ENCODE results near the gene CORO1C.

CORO1C gene

GRCh38 chr12:108677381-108677780 lies 53.9 kb downstream of the CORO1C start:
- TF ChIP-seq EZH2phosphoT487 (IDR thresholded peaks at IDR 0.05; ENCODE audit: low read depth): no peak
- TF ChIP-seq, protein P1, sequence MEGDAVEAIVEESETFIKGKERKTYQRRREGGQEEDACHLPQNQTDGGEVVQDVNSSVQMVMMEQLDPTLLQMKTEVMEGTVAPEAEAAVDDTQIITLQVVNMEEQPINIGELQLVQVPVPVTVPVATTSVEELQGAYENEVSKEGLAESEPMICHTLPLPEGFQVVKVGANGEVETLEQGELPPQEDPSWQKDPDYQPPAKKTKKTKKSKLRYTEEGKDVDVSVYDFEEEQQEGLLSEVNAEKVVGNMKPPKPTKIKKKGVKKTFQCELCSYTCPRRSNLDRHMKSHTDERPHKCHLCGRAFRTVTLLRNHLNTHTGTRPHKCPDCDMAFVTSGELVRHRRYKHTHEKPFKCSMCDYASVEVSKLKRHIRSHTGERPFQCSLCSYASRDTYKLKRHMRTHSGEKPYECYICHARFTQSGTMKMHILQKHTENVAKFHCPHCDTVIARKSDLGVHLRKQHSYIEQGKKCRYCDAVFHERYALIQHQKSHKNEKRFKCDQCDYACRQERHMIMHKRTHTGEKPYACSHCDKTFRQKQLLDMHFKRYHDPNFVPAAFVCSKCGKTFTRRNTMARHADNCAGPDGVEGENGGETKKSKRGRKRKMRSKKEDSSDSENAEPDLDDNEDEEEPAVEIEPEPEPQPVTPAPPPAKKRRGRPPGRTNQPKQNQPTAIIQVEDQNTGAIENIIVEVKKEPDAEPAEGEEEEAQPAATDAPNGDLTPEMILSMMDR (IDR thresholded peaks at IDR 0.05; ENCODE audit: low read depth, low read length): no peak
- peaks cover 18% of the 10 kb centered on the region; the same call in 1 of the 2 replicates for H4K20me1 ChIP-seq (ENCODE audit: insufficient read depth, low read length)
- peaks cover 8% of the 10 kb centered on the region for H3K4me1 ChIP-seq (ENCODE audit: low read length)

GRCh38 chr12:108676707-108677106 lies 54.6 kb downstream of the CORO1C start:
- TF ChIP-seq EZH2phosphoT487 (IDR thresholded peaks at IDR 0.05; ENCODE audit: low read depth): no peak
- TF ChIP-seq, protein P1 (IDR thresholded peaks at IDR 0.05; ENCODE audit: low read depth, low read length): no peak
- H3K79me2 ChIP-seq (ENCODE audit: low read length): peaks cover 14% of the 10 kb centered on the region
- H3K4me1 ChIP-seq (ENCODE audit: low read length): peaks cover 8% of the 10 kb centered on the region
- H3K27me3 ChIP-seq (ENCODE audit: low read depth, low read length): no peaks in the 10 kb centered on the region
- H3K4me2 ChIP-seq (ENCODE audit: low read length): no peak overlapping the region
- no peak overlapping the region for H3K4me3 ChIP-seq (ENCODE audit: low read length)
- H3K9ac ChIP-seq (ENCODE audit: low read length): no peak overlapping the region
- H3K36me3 ChIP-seq (replicated peaks; ENCODE audit: low read depth, low read length): peaks cover 17% of the 10 kb centered on the region
- H3K9me3 ChIP-seq (ENCODE audit: insufficient read depth, low read length): no peaks in the 10 kb centered on the region
- H4K20me1 ChIP-seq (ENCODE audit: insufficient read depth, low read length): peaks cover 18% of the 10 kb centered on the region; the same call in 1 of the 2 replicates
- H3K27ac ChIP-seq (ENCODE audit: low read length): no peak overlapping the region
- no peak overlapping the region for H2AFZ ChIP-seq (ENCODE audit: low read depth, low read length)

More at GRCh38 chr12:108677381-108677780, 53.9 kb downstream of the CORO1C start:
- no peak overlapping the region for H3K27ac ChIP-seq (ENCODE audit: low read length)
- no peaks in the 10 kb centered on the region for H3K9me3 ChIP-seq (ENCODE audit: insufficient read depth, low read length)
- no peak overlapping the region for H2AFZ ChIP-seq (ENCODE audit: low read depth, low read length)
- no peaks in the 10 kb centered on the region for H3K27me3 ChIP-seq (ENCODE audit: low read depth, low read length)
- peaks cover 16% of the 10 kb centered on the region for H3K79me2 ChIP-seq (ENCODE audit: low read length)
- no peak overlapping the region for H3K4me3 ChIP-seq (ENCODE audit: low read length)
- no peak overlapping the region for H3K4me2 ChIP-seq (ENCODE audit: low read length)
- no peak overlapping the region for H3K9ac ChIP-seq (ENCODE audit: low read length)
- H3K36me3 ChIP-seq (replicated peaks; ENCODE audit: low read depth, low read length): peaks cover 17% of the 10 kb centered on the region

GRCh38 chr12:108675792-108676191 lies 55.5 kb downstream of the CORO1C start:
- H4K20me1 ChIP-seq (ENCODE audit: insufficient read depth, low read length): peaks cover 18% of the 10 kb centered on the region; the same call in 1 of the 2 replicates
- no peaks in the 10 kb centered on the region for H3K9me3 ChIP-seq (ENCODE audit: insufficient read depth, low read length)
- no peak for TF ChIP-seq EZH2phosphoT487 (IDR thresholded peaks at IDR 0.05; ENCODE audit: low read depth)
- TF ChIP-seq, protein P1 (IDR thresholded peaks at IDR 0.05; ENCODE audit: low read depth, low read length): no peak
- no peaks in the 10 kb centered on the region for H3K27me3 ChIP-seq (ENCODE audit: low read depth, low read length)
- no peak overlapping the region for H3K4me3 ChIP-seq (ENCODE audit: low read length)
- H3K36me3 ChIP-seq (replicated peaks; ENCODE audit: low read depth, low read length): peaks cover 17% of the 10 kb centered on the region
- H2AFZ ChIP-seq (ENCODE audit: low read depth, low read length): no peak overlapping the region
- H3K4me1 ChIP-seq (ENCODE audit: low read length): peaks cover 8% of the 10 kb centered on the region
- no peak overlapping the region for H3K4me2 ChIP-seq (ENCODE audit: low read length)
- peaks cover 5% of the 10 kb centered on the region; the same call in 1 of the 2 replicates for H3K79me2 ChIP-seq (ENCODE audit: low read length)
- no peak overlapping the region for H3K9ac ChIP-seq (ENCODE audit: low read length)
- no peak overlapping the region for H3K27ac ChIP-seq (ENCODE audit: low read length)

- H3K36me3 ChIP-seq (replicated peaks; ENCODE audit: low read depth, low read length): peaks cover 6% of the 10 kb centered on the region
- no peak overlapping the region for H3K9ac ChIP-seq (ENCODE audit: low read length)
- H3K4me1 ChIP-seq (ENCODE audit: low read length): peaks cover 11% of the 10 kb centered on the region
- H3K9me3 ChIP-seq (ENCODE audit: insufficient read depth, low read length): no peaks in the 10 kb centered on the region
- no peaks in the 10 kb centered on the region for H3K27me3 ChIP-seq (ENCODE audit: low read depth, low read length)
- no peak overlapping the region for H3K27ac ChIP-seq (ENCODE audit: low read length)
- H2AFZ ChIP-seq (ENCODE audit: low read depth, low read length): no peak overlapping the region
- H3K4me3 ChIP-seq (ENCODE audit: low read length): no peak overlapping the region
- H4K20me1 ChIP-seq (ENCODE audit: insufficient read depth, low read length): no peaks in the 10 kb centered on the region
- H3K4me2 ChIP-seq (ENCODE audit: low read length): no peak overlapping the region
- H3K79me2 ChIP-seq (ENCODE audit: low read length): 0 out of 2 replicates have a peak, but pooled peaks cover 2% of the 10 kb centered on the region
- TF ChIP-seq, protein P1 (IDR thresholded peaks at IDR 0.05; ENCODE audit: low read depth, low read length): no peak
- TF ChIP-seq EZH2phosphoT487 (IDR thresholded peaks at IDR 0.05; ENCODE audit: low read depth): no peak
Observed at GRCh38 chr12:108672054-108672453, 59.3 kb downstream of the CORO1C start.
